GM21786 (cell line): ENCODE measurements around the gene AK8.
A peak's percentile ranks its signal among the peaks of the same experiment; 100 is the strongest.
"Not testable (repeated sequence)": the region's sequence is repeated elsewhere in the genome, so short reads cannot be mapped to it uniquely, and the experiment has no call there.

Experiments used
- ATAC-seq: cut with Tn5 transposase; IDR thresholded peaks from one replicate; pipeline ENCODE4 v1.9.1; 2021; ENCODE audit not compliant: unreplicated experiment

Gene AK8

GRCh38 chr9:132774886-132775285 lies 103.2 kb downstream of the AK8 start:
- no peak for ATAC-seq

- no peak for ATAC-seq
Measured at GRCh38 chr9:132773764-132774339, 104.2 kb downstream of the AK8 start.

GRCh38 chr9:132773093-132773492 lies 105.0 kb downstream of the AK8 start:
- ATAC-seq, result no peak

GRCh38 chr9:132771752-132772151 lies 106.3 kb downstream of the AK8 start:
- not testable (repeated sequence) for ATAC-seq

DNA sequence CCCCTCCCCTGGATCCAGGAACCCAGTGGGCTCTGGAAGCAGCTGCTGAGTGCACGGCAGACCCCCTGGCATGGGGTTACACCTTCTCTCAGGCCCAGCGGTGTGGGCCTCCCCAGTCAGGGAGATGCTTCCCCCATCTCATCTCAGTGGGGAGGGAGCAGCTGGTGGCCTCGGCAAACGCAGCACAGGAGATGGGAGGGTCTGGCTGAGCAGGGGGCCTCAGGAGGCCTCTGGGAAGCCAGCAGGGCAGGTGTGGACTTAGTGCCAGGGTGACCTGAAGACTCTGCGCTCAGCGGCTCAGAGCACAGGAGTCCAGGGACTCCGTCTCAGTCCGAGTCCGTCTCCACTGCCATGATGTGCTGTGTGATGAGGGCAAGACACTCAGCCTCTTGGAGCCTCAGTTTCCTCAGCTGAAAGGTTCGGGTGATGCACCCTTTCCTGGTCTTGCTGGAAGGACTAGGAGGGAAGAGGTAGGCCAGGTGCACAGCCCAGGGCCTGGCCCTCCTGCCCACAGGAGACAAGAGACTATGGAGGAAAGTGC lies 107.2 kb downstream of the AK8 start:
- no peak for ATAC-seq

DNA sequence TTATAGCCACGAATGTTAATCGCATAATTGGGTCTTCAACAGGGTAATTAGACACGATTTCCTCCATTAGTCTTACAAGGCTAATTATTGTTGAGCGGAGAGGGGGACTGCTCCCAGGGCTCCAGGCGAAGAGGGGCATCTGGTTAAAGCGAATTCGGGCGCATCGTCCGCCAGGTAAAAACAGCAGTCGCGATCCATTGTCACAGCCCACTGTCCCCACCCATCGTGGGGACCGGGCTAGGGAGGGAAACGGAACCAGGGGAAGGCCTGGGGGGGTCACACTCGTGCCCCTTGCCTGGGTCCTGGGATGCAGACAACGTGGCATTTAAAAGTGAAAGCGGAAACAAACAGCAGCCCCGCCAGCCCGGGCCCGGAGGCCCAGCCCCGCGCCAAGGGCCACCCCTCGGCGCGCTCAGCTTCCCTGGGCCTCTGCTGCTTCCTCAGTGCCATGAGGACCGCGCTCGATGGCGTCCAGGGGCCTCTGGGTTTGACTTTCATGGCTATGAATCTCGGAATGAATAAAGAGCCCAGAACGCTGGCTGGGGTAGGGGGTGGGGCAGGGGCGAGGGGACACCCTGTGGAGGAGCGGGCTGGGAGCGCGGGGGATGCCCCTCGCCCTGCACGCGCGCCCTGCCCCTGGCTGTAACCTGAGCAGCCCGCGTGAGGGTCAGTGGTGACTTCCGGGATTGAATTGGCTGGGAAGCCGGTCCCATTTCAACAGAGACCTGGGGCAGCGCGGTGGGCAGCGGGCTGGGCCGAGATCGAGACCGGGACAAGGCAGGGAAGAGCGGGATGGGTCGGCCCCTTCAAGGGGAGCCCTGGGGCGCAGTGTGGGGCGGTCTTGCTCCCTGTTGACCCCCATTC lies 107.9 kb downstream of the AK8 start:
- ATAC-seq, result peak; percentile 59

GRCh38 chr9:132768932-132769905 lies 108.9 kb downstream of the AK8 start:
- peak; percentile 51 for ATAC-seq

DNA sequence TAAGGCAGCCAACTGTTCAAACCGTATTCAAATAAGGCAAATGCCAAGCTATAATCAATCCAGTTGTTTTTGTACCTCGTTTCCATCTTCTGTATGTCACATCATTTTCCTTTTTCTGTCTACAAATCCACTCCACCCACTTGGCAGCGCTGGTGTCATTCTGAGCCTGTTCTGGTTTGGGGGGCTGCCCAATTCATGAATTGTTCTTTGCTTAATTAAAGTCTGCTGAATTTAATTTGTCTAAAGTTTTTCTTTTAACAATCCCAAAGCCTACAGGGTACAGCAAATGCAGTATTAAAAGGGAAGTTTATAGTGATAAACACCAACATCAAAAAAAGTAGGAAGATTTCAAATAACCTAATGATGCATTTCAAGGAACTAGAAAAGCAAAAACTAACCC lies 114.5 kb downstream of the AK8 start:
- ATAC-seq, result no peak

DNA sequence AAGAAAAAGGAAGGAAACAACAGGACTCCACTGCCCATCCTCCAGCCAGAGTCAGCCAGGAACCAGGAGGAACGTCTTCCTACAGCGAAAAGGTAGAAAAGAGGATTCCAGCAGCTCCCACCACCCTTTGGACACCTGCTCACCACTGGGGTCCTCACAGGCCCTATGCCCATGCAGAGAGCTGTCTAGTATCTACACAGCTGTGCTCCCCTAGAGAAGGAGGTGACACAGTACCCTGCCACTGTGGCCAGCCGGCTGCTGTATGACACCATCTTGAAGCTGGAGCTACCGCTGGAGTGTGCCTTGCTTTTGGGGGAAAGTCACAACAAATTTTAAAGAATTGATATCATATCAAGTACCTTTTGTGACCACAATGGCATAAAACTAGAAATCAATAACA lies 115.2 kb downstream of the AK8 start:
- ATAC-seq, result no peak

- ATAC-seq, result no peak
Measured at GRCh38 chr9:132761602-132762001, 116.5 kb downstream of the AK8 start.

DNA sequence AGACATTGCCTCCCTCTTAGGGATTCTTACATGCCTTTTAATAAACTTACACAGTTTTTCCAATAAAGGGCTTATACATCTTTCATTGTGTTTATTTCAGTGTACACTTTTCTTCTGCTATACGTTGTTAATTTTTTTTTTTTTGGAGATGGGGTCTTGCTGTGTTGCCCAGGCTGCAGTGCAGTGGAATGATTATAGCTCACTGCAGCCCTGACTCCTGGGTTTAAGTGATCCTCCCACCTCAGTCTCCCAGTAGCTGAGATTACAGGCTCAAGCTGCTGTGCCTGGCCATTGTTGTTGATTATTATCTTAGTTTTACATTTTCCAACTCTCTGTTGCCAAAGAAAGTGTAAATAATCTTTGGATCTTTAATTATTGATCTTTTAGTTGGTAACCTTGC lies 118.0 kb downstream of the AK8 start:
- ATAC-seq, result no peak

DNA sequence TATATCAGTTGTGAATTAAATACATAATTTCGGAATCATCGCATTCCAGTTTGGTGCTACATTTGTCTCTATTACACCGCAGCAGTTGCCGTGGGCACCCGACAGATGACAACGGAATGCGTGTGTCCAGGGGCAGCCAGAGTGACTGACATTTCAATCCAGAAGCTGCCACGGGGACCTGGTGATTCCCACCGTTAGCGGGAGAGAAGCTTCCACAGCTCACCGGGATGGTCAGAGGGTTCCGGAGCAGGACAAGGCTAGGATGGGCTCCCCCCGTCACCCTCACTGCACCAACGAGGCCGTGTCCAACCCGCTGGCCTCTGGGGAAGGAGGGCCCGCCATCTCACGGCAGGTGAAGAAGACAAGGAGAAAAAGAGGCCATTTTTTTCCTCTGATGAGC lies 121.1 kb downstream of the AK8 start:
- ATAC-seq, result no peak

- no peak for ATAC-seq
Measured at GRCh38 chr9:132756214-132756845, 121.8 kb downstream of the AK8 start.

GRCh38 chr9:132755096-132755495 lies 123.0 kb downstream of the AK8 start:
- no peak for ATAC-seq

DNA sequence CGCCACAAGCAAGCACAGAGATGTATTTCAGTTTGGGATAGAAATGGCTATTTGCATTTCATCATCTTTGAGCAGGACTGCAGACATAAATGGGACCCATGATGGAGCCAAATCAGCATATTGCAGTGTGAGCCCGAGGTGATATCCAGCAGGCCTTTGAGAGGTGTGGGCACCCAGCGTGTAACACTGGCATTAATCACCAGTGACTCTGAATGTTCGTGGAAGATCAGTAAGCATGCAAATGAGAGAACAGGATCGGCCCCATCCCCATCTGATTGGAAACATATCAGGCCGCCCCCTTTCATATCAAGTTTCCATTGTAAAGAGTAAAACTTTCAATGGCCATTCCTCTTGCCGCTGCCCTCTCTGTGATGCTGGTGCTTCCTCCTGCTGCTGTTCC lies 123.8 kb downstream of the AK8 start:
- ATAC-seq, result no peak

- ATAC-seq, result no peak
Measured at GRCh38 chr9:132753593-132753880, 124.5 kb downstream of the AK8 start.

DNA sequence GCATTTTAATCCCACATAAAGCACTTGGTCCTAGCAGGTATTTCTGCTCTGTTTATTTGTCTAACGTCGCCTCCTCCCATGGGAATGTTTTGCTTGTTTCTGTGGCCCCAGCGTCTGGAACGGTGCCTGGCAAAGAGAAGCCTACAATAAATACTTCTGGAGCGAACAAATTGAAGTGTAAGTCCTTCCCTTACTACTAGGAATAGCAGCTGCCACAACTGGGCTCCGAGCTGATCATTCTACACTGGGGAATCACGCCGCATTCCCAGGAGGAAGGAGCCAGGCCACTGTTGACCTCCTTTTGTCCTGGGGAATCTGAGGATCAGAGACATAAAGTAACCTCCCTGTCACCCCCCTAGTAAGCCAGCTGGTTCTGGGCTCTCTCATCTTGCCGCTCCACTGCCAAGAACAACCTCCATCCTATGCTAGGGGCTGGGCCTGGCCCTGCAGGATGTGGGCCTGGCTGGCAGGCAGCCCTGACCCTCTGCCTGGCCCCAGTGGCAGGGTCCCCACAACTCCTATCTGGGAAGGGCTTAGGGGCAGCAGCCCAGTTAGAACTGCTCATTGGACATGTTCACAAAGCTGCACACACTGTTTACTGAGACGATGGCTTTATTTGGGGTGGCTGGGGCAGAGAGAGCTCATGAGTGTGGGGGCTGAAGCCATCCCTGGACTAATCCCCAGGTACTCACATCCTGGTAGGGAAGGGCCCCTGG lies 125.0 kb downstream of the AK8 start:
- no peak for ATAC-seq

GRCh38 chr9:132750668-132751067 lies 127.4 kb downstream of the AK8 start:
- no peak for ATAC-seq

DNA sequence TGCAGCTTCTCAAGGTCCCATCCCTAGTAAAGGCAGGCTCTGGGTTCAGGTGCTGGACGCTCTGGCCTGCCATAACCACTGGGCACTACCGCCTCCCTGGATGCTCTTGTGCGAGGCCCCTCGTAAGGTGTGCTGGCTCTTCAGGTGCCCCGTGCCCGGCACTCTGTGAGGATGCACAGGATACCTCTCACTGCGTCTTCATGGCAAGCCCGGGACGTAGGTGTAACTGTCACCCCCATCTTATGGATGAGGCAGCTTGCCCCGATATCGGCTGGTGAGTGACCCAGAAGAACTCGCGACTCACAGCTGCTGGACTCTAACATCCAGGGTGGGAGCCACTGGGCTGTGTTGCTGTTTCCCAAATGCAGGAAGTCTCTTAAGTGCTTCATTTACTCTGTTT lies 128.8 kb downstream of the AK8 start:
- no peak for ATAC-seq

GRCh38 chr9:132748450-132748849 lies 129.6 kb downstream of the AK8 start:
- no peak for ATAC-seq
